Naive thymus-derived CD8-positive, alpha-beta T cell (primary cell): ENCODE measurements around the gene HORMAD2. TPM values are rescaled to one million over a fixed set of nuclear protein-coding genes. Genes with fewer than 3 reads are reported as not detected.

Experiments
- ATAC-seq, 2 donors: fragments of 150-1000 bp; cut with Tn5 transposase in 1 of 2; sonication (Bioruptor Pico), chemical (Tn5 transposase) in 1 of 2; 1 replicate in 1 of 2; 2 replicates in 1 of 2; pipeline ENCODE4 v1.10.0; 2021; ENCODE audit warnings: mild to moderate bottlenecking in 2 of 2, moderate library complexity in 2 of 2
- POLR2A ChIA-PET: fragments of 350-600 bp; sonication (Branson Sonifier 250); formaldehyde crosslinking; loops from one replicate; lab custom pipeline; 2021; ENCODE audit warnings: antibody characterized with exemption; lab: Charles Lee
- DNase-seq, 10 donors: peaks; one replicate each; pipeline versions ENCODE4 v3.0.0 to v3.0.0-alpha.2; 2020 to 2022
- H3K27ac Mint-ChIP-seq, 10 donors: one replicate each; pipeline ENCODE4 v1.8.0; 2020 to 2022; ENCODE audit warnings: mild to moderate bottlenecking in 10 of 10, mixed read lengths in 10 of 10, moderate library complexity in 4 of 10, inconsistent platforms in 1 of 10
- H3K27me3 Mint-ChIP-seq, 5 donors: one replicate each; pipeline ENCODE4 v1.8.0; 2021 to 2022; ENCODE audit warnings: mixed read lengths in 5 of 5
- H3K36me3 Mint-ChIP-seq, 3 donors: one replicate each; pipeline ENCODE4 v1.8.0; 2020 to 2022; ENCODE audit warnings: mixed read lengths in 3 of 3, mild to moderate bottlenecking in 2 of 3, inconsistent platforms in 1 of 3
- H3K4me1 Mint-ChIP-seq, 4 donors: one replicate each; pipeline ENCODE4 v1.8.0; 2021 to 2022; ENCODE audit warnings: mixed read lengths in 4 of 4
- H3K4me3 Mint-ChIP-seq, 10 donors: one replicate each; pipeline ENCODE4 v1.8.0; 2020 to 2022; ENCODE audit warnings: mild to moderate bottlenecking in 10 of 10, mixed read lengths in 10 of 10, moderate library complexity in 6 of 10, inconsistent platforms in 1 of 10
- H3K9me3 Mint-ChIP-seq, 9 donors: one replicate each; pipeline ENCODE4 v1.8.0; 2020 to 2022; ENCODE audit warnings: mixed read lengths in 9 of 9, mild to moderate bottlenecking in 3 of 9, inconsistent platforms in 1 of 9, moderate library complexity in 1 of 9
- polyA plus RNA-seq, 3 donors: library from polyadenylated mRNA; unstranded; fragments of 300-500 nt; fragmentation: Illumina TruSeq; gene quantifications; one replicate each; pipeline ENCODE4 v1.2.3, GENCODE V29; 2021
- total RNA-seq, 8 experiments: library from RNA in 2 of 8; stranded (reverse) in 2 of 8; gene quantifications; one replicate each; pipeline ENCODE4 v1.2.3 and lab custom pipeline; 2021 to 2026

The HORMAD2 gene
- total and polyA plus RNA-seq, 5 experiments from 2014 or later, result not detected

DNA sequence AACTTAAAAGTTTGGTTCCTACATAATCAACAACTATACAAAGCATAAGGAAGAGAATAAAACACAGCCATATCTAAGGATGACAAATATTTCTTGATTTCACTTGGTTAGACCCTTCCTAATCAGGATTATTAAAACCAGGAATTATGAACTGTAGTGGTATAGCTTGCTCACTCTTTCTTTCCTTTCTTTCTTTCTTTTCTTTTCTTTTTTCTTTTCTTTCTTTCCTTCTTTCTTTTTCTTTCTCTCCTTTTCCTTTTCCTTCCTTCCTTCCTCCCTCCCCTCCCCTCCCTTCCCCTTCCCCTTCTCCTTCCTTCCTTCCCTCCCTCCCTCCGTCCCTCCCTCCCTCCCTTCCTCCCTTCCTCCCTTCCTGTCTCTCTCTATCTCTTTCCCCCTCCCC is 78.0 kb downstream of the HORMAD2 start:
- peaks cover 0 to 6% (median under 1%) of the 10 kb centered on the region in 4 donors for H3K4me1 Mint-ChIP-seq
- no peak for ATAC-seq
- POLR2A ChIA-PET, result no interaction called here
- no peak overlapping the region for H3K27ac Mint-ChIP-seq
- H3K4me3 Mint-ChIP-seq, result no peak overlapping the region
- no peak for DNase-seq
- peaks cover 0 to 8% (median 0%) of the 10 kb centered on the region in 5 donors for H3K27me3 Mint-ChIP-seq
- H3K9me3 Mint-ChIP-seq, result no peaks in the 10 kb centered on the region
- H3K36me3 Mint-ChIP-seq, result no peaks in the 10 kb centered on the region

DNA sequence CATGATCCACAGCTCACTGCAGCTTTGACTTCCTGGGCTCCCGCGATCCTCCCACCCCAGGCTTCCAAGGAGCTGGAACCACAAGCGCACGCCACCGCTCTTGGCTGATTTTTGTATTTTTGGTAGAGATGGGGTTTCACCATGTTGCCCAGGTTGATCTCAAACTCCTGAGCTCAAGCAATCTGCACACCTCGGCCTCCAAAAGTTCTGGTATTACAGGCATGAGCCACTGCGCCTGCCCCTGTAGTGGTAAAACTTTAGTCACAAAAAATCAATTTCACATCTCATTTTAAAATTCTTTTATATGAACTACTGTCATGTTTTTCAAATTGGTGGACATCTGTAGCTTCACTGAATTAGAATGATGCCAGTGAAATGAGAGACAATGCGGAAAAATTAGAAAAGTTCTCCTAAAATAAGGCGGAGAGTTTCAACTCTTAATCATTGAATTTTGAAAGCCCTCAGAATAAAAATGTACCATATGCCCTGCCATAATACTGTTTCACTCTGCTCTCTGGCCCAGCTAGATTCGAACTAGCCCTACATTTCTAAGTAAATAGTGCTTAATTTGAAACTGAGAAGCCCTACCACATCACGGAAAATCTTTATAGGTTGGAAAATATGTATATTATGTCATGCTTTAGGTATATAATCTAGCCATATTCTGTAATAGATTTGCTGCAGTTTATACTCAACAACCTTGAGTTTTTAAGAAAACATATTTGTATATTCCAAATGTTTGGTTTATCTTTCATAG is 78.7 kb downstream of the HORMAD2 start:
- peaks cover 0 to 8% (median 2%) of the 10 kb centered on the region in 5 donors for H3K27me3 Mint-ChIP-seq
- peak overlapping the region in 2 of 10 donors; percentile 65 to 69 for H3K27ac Mint-ChIP-seq
- H3K4me1 Mint-ChIP-seq, result peaks cover 0 to 6% (median under 1%) of the 10 kb centered on the region in 4 donors
- POLR2A ChIA-PET, result no interaction called here
- H3K4me3 Mint-ChIP-seq, result no peak overlapping the region
- no peaks in the 10 kb centered on the region for H3K9me3 Mint-ChIP-seq
- H3K36me3 Mint-ChIP-seq, result no peaks in the 10 kb centered on the region
- no peak for DNase-seq
- no peak for ATAC-seq

DNA sequence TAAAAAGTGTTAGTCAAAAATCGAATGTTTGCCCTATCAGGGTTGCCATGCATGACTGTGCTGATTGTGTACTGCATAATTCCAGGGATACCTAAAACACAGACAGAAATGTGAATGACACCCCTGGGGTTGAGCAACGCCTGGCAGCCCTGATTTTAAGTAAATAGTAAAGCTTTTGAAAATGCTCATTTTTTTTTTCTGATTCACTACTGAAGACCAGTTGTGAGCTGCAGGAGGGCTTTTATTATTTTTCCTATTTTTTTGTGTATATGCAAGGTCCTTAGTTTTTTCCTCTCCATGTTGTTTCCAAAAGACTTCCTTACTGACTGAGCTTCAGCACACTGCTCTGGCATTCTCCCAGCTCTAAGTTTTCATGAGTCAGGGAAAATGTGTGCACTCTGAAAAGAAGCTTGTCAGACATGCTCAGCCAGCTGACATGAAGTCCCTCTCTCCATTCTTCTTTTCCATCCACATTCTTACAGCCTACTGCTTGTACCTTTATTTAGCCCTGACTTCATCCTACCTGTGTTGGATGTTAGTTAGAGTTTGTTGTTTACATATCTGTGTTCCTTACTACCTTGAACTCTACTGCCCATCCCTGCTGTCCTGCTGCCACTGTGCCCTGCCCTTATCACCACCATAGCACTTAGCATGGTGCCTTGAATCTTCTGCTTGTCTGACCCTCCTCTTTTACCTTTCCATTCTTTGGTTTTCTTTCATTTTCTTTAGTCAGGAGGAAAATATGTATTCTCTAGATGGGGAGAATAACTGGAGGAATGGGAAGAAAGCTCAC is 79.5 kb downstream of the HORMAD2 start:
- Mint-ChIP-seq H3K27me3 (peaks cover 0 to 8% (median 3%) of the 10 kb centered on the region in 5 donors), H3K4me1 (peaks cover 0 to 6% (median under 1%) of the 10 kb centered on the region in 4 donors)
- POLR2A ChIA-PET, result no interaction called here

GRCh38 chr22:30161051-30161469 is 80.8 kb downstream of the HORMAD2 start:
- Mint-ChIP-seq H3K27ac (no peak overlapping the region), H3K4me1 (peaks cover 0 to 6% (median under 1%) of the 10 kb centered on the region in 4 donors), H3K27me3 (peaks cover 0 to 4% (median 3%) of the 10 kb centered on the region in 5 donors), H3K9me3 (no peaks in the 10 kb centered on the region), H3K36me3 (no peaks in the 10 kb centered on the region), H3K4me3 (no peak overlapping the region)
- DNase-seq, result no peak
- no peak for ATAC-seq
- POLR2A ChIA-PET, result no interaction called here

More for the DNA sequence above, 79.5 kb downstream of the HORMAD2 start:
- Mint-ChIP-seq H3K36me3 (no peaks in the 10 kb centered on the region), H3K4me3 (no peak overlapping the region), H3K9me3 (no peaks in the 10 kb centered on the region), H3K27ac (peak overlapping the region in 2 of 10 donors; percentile 2 to 23)
- DNase-seq (no peak), ATAC-seq (no peak)

GRCh38 chr22:30167296-30167695 is 87.0 kb downstream of the HORMAD2 start:
- no peaks in the 10 kb centered on the region for H3K9me3 Mint-ChIP-seq
- H3K27ac Mint-ChIP-seq, result peak overlapping the region in 1 of 10 donors; percentile 73
- POLR2A ChIA-PET, result no interaction called here
- no peaks in the 10 kb centered on the region for H3K36me3 Mint-ChIP-seq
- H3K27me3 Mint-ChIP-seq, result peaks cover 0 to 3% (median 0%) of the 10 kb centered on the region in 5 donors
- no peak overlapping the region for H3K4me3 Mint-ChIP-seq
- DNase-seq (no peak), ATAC-seq (no peak)
- peaks cover 0 to 2% (median 0%) of the 10 kb centered on the region in 4 donors for H3K4me1 Mint-ChIP-seq

DNA sequence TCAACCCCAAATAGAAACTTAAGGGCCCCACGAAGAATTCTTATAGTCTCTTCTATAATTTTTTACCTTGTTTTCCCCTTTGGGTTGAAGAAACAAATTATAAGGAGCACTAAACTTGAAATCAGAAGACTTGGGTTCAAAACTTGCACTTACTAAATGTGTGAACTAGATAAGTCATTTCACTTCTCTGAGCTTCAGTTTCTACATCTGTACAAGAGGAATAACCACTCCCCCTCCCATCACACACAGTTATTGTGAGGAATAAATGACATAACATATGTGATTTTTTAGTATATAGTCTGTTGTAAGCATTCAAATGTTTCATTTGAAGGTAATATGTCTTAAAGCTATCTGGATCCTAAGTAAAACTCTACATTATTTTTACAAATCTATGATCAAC is 87.5 kb downstream of the HORMAD2 start:
- Mint-ChIP-seq H3K27me3 (peaks cover 0 to 3% (median 0%) of the 10 kb centered on the region in 5 donors), H3K9me3 (no peaks in the 10 kb centered on the region), H3K4me3 (no peak overlapping the region), H3K27ac (peak overlapping the region in 1 of 10 donors; percentile 19), H3K36me3 (no peaks in the 10 kb centered on the region), H3K4me1 (peaks cover 0 to 2% (median 0%) of the 10 kb centered on the region in 4 donors)
- DNase-seq, result no peak
- ATAC-seq, result no peak
- POLR2A ChIA-PET, result no interaction called here

DNA sequence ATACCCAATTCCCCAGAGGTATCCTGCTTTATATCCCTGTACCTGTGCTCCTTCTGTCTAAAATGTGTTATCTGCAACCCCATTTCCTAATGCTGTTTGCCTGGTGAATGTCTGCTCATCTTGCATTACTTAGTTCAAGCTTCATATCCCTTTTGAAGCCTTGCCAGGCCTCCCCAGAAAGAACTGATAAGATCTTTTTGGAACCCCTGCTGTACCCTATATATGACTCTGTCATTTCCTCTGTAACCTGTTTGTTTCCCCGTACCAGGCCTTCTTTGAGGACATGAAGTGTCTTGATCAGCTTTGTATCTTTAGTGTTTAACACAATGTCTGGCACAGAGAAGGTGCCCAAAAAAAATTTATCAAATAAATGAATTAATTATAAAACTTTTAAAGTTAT is 88.7 kb downstream of the HORMAD2 start:
- POLR2A ChIA-PET, result no interaction called here
- H3K27me3 Mint-ChIP-seq, result peaks cover 0 to 1% (median 0%) of the 10 kb centered on the region in 5 donors
- ATAC-seq (peak; percentile 80 to 97), DNase-seq (peak in 6 of 10 donors; percentile 10 to 72 (median 32))
- no peaks in the 10 kb centered on the region for H3K9me3 Mint-ChIP-seq
- H3K27ac Mint-ChIP-seq, result no peak overlapping the region
- peaks cover 0 to 4% (median under 1%) of the 10 kb centered on the region in 4 donors for H3K4me1 Mint-ChIP-seq
- no peak overlapping the region for H3K4me3 Mint-ChIP-seq
- H3K36me3 Mint-ChIP-seq, result no peaks in the 10 kb centered on the region

DNA sequence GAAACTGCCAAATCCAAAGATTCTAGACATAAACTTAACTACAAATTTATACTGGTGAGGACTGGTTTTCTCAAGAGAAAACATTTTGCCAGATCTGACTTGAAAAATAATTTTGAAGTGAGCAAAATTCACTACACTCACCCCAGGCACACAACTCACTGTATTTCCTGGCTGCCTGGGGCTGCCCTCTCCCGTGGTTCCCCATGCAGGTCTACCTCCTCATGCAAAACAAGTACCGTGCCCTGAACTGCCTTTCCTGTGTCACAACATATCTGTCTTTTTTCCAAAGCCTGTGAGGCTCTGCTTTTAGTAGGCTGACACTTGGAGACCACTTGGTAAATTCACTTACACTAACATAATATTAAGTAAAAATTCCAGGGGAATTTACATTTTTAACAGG is 89.9 kb downstream of the HORMAD2 start:
- Mint-ChIP-seq H3K36me3 (no peaks in the 10 kb centered on the region), H3K27me3 (no peaks in the 10 kb centered on the region), H3K9me3 (no peaks in the 10 kb centered on the region), H3K4me1 (peaks cover 0 to 4% (median under 1%) of the 10 kb centered on the region in 4 donors), H3K27ac (no peak overlapping the region), H3K4me3 (no peak overlapping the region)
- POLR2A ChIA-PET, result no interaction called here
- DNase-seq (no peak), ATAC-seq (no peak)

DNA sequence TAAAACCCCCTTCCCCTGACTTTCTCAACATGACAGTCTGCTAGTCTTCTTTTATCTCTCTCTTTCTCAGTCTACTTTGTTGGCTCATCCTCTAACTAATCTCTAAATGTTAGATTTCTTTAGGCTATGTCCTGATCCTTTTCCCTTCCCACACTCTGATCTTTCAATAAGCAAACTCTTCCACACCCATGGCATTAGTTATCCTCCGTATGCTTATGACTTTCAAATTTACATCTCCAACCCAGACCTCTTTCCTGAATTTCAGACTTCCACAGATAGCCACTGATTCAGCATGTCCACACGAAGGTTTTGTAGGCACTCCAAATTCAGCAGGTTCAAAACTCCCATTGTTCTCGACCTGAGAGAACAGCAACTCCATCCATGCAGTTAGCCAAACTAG is 90.7 kb downstream of the HORMAD2 start:
- H3K4me3 Mint-ChIP-seq, result no peak overlapping the region
- H3K27me3 Mint-ChIP-seq, result no peaks in the 10 kb centered on the region
- DNase-seq, result no peak
- H3K9me3 Mint-ChIP-seq, result no peaks in the 10 kb centered on the region
- peaks cover 0 to 5% (median 4%) of the 10 kb centered on the region in 4 donors for H3K4me1 Mint-ChIP-seq
- H3K36me3 Mint-ChIP-seq, result no peaks in the 10 kb centered on the region
- POLR2A ChIA-PET, result no interaction called here
- ATAC-seq, result no peak
- H3K27ac Mint-ChIP-seq, result no peak overlapping the region

DNA sequence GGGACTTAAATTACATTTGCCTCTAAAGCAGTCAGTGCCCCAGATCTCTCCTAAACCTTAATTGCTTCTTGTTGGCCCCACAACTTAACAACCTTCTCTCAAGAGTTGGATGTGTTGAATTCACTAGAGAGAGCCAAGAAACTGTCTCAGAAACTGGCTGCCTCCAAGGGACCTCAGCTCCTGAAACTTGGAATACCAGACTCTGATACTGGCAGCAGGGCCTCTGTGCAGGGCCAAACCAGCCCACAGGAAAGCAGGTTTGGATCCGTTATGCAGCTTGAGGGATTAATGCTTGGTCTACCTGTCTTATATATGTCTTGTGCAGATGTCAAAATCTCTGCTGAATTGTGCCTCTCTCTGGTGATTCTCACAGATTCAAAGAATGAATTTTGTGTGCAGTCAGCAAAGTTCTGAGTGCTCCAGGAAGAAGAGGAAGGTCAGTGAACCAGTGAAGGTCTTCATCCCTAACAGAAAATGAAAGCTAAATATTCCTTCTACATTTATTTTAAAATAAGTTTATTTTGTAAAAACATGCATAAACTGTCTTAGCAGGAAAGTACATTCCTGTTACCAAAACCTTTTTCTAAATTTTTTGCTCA is 95.5 kb downstream of the HORMAD2 start:
- no peak for ATAC-seq
- Mint-ChIP-seq H3K36me3 (no peaks in the 10 kb centered on the region), H3K27ac (peak overlapping the region in 1 of 10 donors; percentile 43), H3K27me3 (no peaks in the 10 kb centered on the region), H3K9me3 (no peaks in the 10 kb centered on the region), H3K4me1 (peaks cover 10 to 23% (median 16%) of the 10 kb centered on the region in 4 donors), H3K4me3 (no peak overlapping the region)
- no peak for DNase-seq
- POLR2A ChIA-PET, result interaction anchor here (0.6 kb wide), 1 partner anchor 226 kb away, joined by 5 read pairs; no protein-coding TSS in a partner anchor

DNA sequence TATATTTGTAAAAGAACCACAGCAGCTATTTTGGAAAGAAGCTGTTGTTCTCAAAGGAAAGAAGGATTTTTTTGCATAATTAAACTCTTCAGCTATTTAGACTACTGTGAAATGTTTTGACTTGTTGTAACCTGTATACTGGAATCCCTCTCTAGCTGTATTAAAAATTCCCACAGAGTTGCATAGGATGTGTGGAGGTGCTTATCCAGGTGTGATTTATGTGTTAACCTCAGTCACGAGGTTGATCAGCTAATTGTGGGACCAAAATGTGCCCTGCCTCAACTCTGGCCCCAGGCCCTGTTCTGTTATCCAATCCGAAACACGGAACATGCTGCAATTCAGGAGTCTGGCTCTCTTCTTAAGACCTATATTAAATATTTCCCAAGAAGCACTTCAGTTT is 96.2 kb downstream of the HORMAD2 start:
- ATAC-seq (no peak), DNase-seq (no peak)
- H3K27me3 Mint-ChIP-seq, result no peaks in the 10 kb centered on the region
- no peaks in the 10 kb centered on the region for H3K9me3 Mint-ChIP-seq
- peaks cover 10 to 25% (median 17%) of the 10 kb centered on the region in 4 donors for H3K4me1 Mint-ChIP-seq
- POLR2A ChIA-PET, result no interaction called here
- peak overlapping the region in 1 of 10 donors; percentile 20 for H3K27ac Mint-ChIP-seq
- H3K4me3 Mint-ChIP-seq, result no peak overlapping the region
- H3K36me3 Mint-ChIP-seq, result no peaks in the 10 kb centered on the region

- peak; percentile 76 to 91 for ATAC-seq
Measured at GRCh38 chr22:30178181-30179126, 98.2 kb downstream of the HORMAD2 start.

More at GRCh38 chr22:30178181-30179126, 98.2 kb downstream of the HORMAD2 start:
- peak overlapping the region in 6 of 10 donors; percentile 6 to 74 (median 23) for H3K4me3 Mint-ChIP-seq
- H3K36me3 Mint-ChIP-seq, result no peaks in the 10 kb centered on the region
- no peaks in the 10 kb centered on the region for H3K9me3 Mint-ChIP-seq
- peak in 7 of 10 donors; percentile 7 to 35 (median 26) for DNase-seq
- H3K27ac Mint-ChIP-seq, result peak overlapping the region in 8 of 10 donors; percentile 15 to 72 (median 31)
- H3K4me1 Mint-ChIP-seq, result peaks cover 7 to 25% (median 17%) of the 10 kb centered on the region in 4 donors
- H3K27me3 Mint-ChIP-seq, result no peaks in the 10 kb centered on the region
- POLR2A ChIA-PET, result no interaction called here
